DMS153 treated with DMSO at 0.1 percent for 48 hours (cell line): ENCODE measurements around the gene TIFAB.

Experiments
- DNase-seq: peaks from one replicate; lab custom pipeline; 2025; ENCODE audit not compliant: unreplicated experiment; lab: John Stamatoyannopoulos, UW

Gene TIFAB

DNA sequence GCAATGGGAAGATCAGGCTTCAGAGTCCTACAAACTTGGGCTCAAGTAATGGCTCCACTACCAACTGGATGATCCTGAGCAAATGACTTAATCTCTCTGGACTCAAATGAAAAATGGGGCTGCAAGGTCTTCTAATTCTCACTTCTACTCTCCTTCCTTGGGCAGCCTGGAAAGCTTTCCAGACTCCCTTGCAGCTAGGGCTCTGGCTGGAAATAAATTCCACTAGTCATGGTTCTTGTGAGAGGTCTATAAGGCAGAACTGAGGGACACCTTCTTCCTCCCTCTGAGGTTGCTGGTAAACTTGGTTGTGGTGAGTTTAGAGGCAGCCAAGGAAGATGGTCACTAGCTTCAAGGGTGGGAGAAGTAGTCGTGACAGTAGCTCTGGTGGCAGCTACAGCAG is 23.6 kb downstream of the TIFAB start:
- no peak for DNase-seq

DNA sequence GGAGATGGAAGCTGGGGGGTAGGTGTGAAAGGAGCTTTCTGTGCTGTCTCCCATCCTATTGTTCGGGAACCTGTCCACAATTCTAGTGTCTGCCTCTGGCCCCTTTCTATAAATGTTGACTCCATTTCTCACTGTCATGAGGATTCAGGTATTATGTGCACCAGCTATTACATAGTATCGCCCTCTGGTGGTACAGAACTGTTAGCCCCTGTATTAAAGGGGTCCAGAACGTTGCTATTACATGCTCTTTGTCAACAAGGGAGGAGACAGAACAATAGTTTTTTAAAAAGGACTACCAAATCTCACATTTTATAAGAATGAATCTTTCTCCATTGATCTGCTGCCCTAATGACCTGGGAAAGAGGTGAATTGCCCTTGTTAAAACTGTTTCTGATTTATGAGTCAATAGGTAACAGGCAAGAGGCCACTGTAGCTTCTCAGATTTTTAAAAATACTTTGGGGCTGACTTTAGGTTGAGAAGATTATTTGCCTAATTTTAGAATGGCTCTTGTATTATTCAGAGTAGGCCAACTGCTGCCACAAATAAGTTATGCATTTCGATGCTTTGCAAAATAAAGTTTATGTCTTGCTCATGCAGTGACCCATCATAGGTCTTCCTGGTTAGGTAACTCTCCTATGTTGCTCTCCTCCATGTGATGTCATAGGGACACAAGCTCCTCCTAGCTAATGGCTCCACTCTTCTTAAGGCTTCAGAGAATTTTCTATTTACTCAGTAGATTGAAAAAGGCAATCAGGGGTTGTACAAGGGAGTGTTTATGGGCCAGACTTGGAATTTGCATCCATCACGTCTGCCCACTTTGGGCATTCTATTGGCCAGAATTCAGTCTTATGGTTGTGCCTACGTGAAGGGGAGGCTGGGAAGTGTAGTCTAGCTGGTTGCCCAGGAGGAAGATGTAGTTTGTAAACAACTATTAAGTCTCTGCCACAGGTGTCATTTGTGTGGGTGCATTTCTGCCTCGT is 25.8 kb downstream of the TIFAB start:
- peak; percentile 29 for DNase-seq

DNA sequence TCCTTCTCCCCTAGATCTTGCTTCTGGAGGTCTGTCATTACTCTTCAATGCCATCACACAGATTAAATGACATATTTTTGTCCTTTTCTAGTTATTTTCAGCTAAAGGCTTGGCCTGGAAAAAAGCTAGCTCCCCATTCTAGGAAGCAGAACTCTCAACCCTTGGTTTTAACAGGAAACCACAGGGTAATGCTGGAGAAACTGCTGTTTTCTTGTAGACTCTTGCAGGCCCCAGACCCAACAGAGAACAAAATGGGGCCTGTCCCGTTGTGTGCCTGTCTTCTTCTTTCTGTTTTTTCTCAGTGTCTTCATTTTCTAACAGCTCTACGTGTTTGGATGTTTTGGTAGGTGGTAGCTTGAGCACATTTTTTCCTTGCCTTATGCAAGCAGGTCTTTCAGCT is 26.5 kb downstream of the TIFAB start:
- no peak for DNase-seq

DNA sequence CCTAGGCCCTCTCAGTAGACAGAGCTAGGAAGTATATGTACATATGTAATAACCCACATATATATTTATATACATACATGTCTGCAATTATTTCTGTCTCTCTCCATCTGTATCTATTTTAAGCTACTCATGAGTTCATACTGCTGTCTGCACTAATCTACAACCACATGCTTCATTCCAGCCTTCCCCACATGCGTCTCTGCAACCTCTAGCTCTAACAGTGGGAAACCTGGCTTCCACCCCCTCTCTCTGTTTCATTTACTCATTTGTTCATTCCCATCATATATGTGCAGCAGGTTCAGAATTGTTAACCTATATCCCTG is 28.3 kb downstream of the TIFAB start:
- DNase-seq: no peak

DNA sequence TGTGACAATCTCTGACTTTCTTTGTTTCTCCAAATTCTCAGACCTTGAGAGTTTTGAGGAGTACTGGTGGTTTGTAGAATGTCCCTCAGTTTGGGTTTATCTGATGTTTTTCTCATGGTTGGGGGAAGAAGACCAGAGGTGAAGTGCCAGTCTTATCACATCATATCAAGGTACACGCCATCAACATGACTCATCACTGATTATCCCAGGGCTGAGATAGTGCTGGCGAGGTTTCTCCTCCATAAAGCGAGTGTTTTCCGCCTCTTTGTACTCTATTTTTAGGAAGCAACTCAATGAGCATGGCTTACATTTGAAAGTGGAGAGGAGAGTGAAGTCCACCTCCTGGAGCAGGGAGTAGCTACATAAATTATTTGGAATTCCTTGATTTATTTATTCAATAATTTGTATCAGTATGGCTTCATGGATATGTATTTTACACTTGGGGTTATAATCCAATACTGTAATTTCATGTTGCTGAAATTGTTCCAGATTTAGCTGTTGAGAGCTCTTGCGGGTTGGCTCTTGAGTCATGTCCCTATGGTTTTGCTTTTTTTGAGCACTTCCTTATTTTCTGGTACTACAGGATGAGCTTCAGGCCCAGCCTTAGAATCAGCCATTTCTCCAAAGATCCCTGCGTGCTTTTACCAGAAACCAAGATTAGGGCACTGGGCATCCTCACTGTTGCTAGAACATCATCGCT is 28.9 kb downstream of the TIFAB start:
- no peak for DNase-seq

DNA sequence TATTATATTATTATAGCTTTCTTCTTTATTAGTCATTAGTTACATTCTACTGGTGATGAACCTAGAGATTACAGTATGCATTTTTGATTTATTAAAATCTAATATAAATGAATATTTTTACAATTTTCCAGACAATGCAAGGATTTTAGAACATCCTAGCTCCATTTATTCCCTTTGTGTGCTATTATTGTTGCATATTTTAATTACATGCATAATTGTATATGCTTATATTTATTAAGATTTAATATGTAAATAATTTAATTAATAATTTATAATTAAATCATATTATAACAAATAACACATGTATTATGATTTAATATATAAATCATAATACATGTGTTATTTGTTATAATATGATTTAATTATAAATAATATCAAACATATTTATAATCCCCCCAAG is 29.7 kb downstream of the TIFAB start:
- no peak for DNase-seq

DNA sequence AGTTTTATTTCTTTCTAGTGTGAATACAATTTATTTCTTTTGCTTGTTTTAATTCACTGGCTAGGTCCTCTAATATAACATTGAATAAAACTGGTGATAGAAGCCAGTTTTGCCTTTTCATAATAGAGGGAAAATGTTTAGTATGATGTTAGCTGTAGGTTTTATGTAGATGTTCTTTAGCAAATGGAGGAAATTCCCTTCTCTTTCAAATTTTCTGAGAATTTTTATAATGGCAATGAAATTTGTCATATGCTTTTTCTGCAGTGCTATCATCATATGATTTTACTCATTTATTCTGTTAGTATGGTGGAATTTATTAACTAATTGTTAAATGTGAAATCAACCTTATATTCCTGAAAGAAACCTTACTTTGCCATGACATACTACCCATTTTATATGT is 35.1 kb downstream of the TIFAB start:
- no peak for DNase-seq

DNA sequence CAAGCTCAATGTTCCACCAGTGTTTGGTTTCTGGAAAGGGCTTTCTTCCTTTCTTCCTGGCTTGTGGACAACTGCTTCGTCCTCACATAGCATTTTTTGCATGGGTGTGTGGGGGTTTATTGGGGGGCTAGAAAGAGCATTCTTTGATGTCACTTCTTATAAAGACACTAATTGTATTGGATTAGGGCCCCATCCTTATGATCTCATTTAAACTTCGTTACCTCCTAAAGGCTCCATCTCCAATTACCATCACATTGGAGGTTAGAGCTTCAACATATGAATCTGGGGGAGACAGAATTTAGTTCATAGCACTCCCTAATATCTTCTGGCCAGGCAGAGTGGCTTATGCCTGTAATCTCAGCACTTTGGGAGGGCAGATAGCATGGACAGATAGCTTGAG is 47.1 kb downstream of the TIFAB start:
- DNase-seq: no peak

DNA sequence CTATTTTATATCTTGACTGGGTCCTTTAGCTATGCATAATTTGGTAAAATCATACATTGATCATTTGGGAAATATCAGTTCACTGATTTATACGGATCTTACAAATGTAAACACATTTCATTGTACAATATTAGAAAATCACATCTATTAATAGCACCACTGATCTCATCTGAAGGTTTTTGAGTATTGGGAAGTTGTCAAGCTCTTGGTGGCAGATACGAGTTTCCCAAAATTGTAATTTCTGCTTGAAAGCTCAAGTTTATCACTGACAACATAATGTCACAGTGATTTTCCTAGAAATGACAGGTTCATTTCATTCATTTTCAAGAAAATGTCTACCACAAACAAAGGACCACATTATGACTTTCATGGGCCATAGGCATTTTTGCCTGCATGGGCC is 50.1 kb downstream of the TIFAB start:
- no peak for DNase-seq

DNA sequence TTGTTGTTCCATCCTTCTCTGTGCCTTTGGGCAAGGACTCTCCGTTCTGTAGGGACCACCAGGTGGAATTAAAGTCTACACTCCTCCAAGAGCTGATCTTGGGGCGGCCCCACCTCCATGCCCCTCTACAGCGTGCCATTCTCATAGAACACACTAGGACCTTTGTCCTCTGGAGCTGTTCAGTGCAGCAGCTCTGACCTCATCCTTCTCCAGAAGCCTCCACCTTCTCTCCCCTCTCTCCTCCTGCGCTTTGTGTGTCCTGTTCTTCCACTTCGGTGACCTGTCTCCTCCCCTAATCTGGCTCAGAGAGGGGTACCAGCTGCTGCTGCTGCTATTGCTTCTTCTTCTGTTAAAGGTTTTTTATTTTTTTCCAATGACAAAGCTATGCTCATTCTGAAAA is 51.3 kb downstream of the TIFAB start:
- DNase-seq: no peak

DNA sequence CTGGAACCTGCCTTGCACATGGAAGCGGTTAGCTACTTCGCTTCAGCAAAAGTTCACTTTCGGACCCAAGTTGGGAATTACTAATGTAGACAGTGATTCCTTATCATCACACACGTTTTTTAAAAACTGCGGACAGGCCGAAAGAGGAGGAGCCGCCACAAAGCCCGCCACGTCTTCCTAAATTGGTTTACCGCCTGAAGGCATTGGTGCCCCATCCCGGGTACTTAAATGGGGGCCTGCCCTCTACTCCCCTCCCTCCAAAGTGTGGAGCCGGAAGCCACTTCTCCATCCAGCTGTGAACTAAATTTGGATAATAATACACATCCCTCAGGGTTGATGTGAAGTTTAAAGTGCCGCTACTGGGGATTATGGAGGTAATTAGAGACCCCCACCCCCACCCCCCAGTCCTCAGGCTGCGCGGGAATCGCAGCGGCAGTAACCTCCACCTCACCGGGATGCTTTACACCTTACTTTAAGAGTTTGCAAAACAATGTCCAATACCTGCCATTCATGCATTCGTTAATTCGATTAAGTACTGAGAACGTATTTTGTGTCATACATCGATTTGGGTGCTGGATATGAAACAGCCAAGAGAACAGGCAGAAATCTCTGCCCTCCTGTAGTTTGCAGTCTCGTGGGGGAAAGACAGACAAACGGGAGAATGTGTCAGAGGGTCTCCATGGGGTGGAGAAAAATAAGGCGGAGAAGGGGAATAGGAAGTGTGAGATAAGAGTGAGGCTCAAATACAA is 52.2 kb downstream of the TIFAB start:
- DNase-seq: no peak

DNA sequence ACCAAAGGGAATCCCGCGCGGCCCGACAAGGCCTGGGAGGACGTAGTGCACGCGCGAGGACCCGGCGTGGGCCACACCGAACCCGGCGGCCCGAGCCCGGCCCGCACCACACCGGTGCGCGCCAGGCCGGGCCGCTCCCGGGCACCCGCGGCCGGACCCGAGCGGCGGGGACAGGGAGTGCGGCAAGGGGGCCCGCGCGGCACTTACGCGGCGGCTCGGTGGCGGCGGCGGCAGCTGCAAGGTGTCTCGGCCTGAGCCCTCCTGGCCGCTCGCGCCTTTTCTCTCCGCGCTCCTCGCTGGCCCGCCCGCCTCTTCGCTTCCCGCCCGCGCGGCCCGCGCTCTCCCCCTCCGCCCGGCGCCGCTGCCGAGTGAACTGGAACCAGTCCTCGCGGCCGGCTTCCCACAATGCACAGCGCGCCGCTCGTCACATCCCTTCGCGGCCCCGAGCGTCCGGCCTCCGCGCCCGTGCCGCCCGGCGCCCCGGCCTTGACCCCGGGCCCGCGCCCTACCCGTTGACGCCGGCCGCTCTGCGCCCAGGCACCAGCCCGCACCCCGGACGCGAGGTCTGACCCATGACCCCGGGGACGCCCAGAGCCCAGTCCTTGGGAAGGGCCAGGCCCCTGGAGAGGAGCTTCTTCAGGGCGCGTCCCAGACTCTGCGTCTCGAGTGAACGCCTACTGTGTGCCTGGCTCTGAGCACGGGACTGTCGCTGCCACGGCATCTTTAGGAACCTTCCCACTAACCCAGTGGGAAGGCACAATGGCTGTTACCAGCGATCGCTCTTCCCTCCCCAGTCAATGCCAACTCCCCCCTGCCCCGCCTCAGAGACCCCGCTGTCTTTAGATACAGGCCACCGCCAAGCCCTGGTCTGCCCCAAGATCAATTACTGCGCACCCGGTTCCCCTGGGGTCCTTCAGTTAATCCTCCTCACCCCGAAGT is 53.0 kb downstream of the TIFAB start, which contains the start of gene MACROH2A1:
MACROH2A1 (minus strand) TSS at position 377 of the 939 bp plus-strand sequence. CDS start 10,138 bp downstream, outside the sequence.
- peak; percentile 8 for DNase-seq

DNA sequence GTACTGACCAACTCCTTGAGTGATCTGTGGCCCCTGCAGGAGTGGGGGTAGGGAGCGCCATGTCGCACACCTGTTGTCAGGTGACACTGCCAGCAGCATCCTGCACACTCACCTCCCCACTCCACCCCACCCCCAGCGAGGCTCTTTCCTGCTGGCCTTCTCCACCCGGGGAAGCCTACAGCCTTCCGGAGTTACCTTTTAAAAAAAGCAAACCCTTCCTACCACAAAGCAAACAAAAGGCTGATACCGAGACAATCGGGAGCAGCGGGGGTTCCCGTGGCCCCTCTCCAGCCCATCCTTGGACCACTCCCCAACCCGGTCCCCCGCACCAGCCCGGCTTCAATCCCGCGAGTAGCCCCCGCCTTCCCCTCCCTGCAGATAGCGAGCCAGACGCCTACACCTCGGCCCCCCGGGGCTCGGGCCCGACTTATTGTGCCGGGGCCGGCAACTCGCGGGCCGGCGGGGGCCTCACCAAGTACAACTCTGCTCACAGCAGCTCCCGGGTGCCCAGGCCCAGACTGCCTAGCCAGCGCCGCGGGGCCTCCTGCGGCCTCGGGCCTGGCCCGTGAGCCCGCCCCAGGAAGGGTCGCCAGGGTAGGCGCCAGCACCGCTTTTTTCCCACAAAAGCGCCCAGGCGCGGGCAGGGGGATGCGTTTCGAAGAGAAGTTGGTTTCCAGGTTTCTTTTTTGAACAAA is 53.8 kb downstream of the TIFAB start:
- peak; percentile 5 for DNase-seq
